CD4-positive, CD25-positive, alpha-beta regulatory T cell (primary cell): ENCODE results near the gene ROBO1. TPM values are rescaled to one million over a fixed set of nuclear protein-coding genes. Genes with fewer than 3 reads are reported as not detected.

ENCODE experiments used
- ATAC-seq, 2 donors: fragments of 150-1000 bp; cut with Tn5 transposase; one replicate each; pipeline ENCODE4 v1.10.0; 2021; ENCODE audit warnings: low read depth in 2 of 2, moderate number of reproducible peaks in 2 of 2, moderate library complexity in 1 of 2
- DNase-seq, 3 donors: peaks; one replicate each; pipeline versions ENCODE4 v3.0.0 to v3.0.0-alpha.2; 2012 to 2022; ENCODE audit warnings: mixed read lengths in 1 of 3
- H3K27ac ChIP-seq: one replicate; pipeline ENCODE4 v1.7.0; 2013; ENCODE audit warnings: mild to moderate bottlenecking, low read length; ENCODE audit not compliant: insufficient read depth, poor library complexity, severe bottlenecking
- H3K27me3 ChIP-seq: one replicate; pipeline ENCODE4 v1.7.0; 2013; ENCODE audit warnings: low read length; ENCODE audit not compliant: control insufficient read depth, insufficient read depth
- H3K36me3 ChIP-seq: one replicate; pipeline ENCODE4 v1.7.0; 2013; ENCODE audit warnings: mild to moderate bottlenecking, low read length, moderate library complexity; ENCODE audit not compliant: control insufficient read depth, insufficient read depth
- H3K4me1 ChIP-seq: 2 replicates; pipeline ENCODE4 v1.7.0; 2013; ENCODE audit warnings: mild to moderate bottlenecking, low read length; ENCODE audit not compliant: insufficient read depth, control insufficient read depth, poor library complexity, severe bottlenecking
- H3K4me3 ChIP-seq: one replicate; pipeline ENCODE4 v1.7.0; 2013; ENCODE audit warnings: low read depth, mild to moderate bottlenecking, low read length, moderate library complexity
- H3K9me3 ChIP-seq, 2 experiments: 1 replicate in 1 of 2; 2 replicates in 1 of 2; pipeline ENCODE4 v1.7.0; 2013; ENCODE audit warnings: low read length in 2 of 2, mild to moderate bottlenecking in 1 of 2, moderate library complexity in 1 of 2; ENCODE audit not compliant: control insufficient read depth in 2 of 2
- H3K27ac Mint-ChIP-seq, 3 donors: one replicate each; pipeline ENCODE4 v1.8.0; 2020 to 2022; ENCODE audit warnings: mild to moderate bottlenecking in 3 of 3, mixed read lengths in 3 of 3, moderate library complexity in 2 of 3
- H3K27me3 Mint-ChIP-seq: one replicate; pipeline ENCODE4 v1.8.0; 2022; ENCODE audit warnings: mild to moderate bottlenecking, mixed read lengths
- H3K36me3 Mint-ChIP-seq: one replicate; pipeline ENCODE4 v1.8.0; 2020; ENCODE audit warnings: mixed read lengths
- H3K4me1 Mint-ChIP-seq, 4 donors: one replicate each; pipeline ENCODE4 v1.8.0; 2020 to 2022; ENCODE audit warnings: mixed read lengths in 4 of 4, mild to moderate bottlenecking in 1 of 4
- H3K4me3 Mint-ChIP-seq, 4 donors: one replicate each; pipeline ENCODE4 v1.8.0; 2020 to 2022; ENCODE audit warnings: mild to moderate bottlenecking in 4 of 4, mixed read lengths in 4 of 4, moderate library complexity in 3 of 4
- H3K9me3 Mint-ChIP-seq, 7 donors: one replicate each; pipeline ENCODE4 v1.8.0; 2020 to 2022; ENCODE audit warnings: mixed read lengths in 7 of 7, mild to moderate bottlenecking in 3 of 7, moderate library complexity in 2 of 7
- polyA plus RNA-seq, 4 donors: library from polyadenylated mRNA; unstranded; fragments of 300-500 nt; fragmentation: Illumina TruSeq; gene quantifications; one replicate each; pipeline ENCODE4 v1.2.3, GENCODE V29; 2021
- total RNA-seq: library from RNA; stranded (reverse); gene quantifications from one replicate; pipeline ENCODE4 v1.2.3, GENCODE V29; 2022

The ROBO1 gene
- total and polyA plus RNA-seq, 5 donors from 2014 or later = not detected

DNA sequence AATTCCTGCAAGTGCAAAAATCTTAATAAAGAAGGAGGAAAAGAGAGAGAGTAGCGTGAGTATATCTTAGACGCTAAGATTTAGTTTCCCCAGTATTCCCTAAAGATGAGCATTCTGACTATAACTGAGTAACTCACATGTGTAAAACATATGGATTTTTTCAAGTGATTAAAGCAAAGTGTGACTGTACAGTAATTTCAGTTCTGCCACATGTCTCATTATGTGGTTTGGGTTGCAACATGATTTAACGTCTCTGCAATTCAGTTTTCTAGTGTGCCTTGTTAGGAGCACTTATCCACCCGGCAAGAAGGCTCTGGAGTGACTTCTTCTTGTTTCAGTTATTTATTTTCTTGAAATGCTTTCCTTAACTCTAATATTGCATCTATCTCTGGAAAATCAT, 514.1 kb downstream of the ROBO1 start:
- no peak overlapping the region for H3K4me3 Mint-ChIP-seq
- DNase-seq = no peak

DNA sequence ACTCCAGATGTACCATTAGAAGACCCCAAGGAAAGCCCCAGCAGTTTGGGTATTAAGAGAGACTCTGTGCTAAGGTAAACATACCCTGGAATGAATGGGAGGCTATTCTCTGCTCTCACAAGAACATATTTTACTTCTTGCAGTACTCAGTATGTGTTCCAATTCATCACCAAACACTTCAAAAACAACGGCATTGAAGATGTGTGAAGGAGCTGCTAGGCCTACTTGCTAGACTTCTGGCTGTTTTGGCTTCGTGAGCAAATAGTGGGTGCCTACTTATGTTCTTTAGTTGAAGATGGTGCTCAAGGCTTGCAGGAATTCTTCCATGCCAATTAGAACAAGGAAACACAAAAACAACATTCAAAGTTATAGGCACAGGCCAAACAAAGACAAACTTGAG, 514.5 kb downstream of the ROBO1 start:
- Histone ChIP-seq H3K36me3 (no peaks in the 10 kb centered on the region), H3K4me3 (no peak overlapping the region), H3K4me1 (no peaks in the 10 kb centered on the region), H3K27me3 (no peaks in the 10 kb centered on the region), H3K9me3 (peaks cover 0 to 8% of the 10 kb centered on the region in 2 experiments), H3K27ac (no peak overlapping the region)
- no peak overlapping the region for H3K27ac Mint-ChIP-seq
- no peaks in the 10 kb centered on the region for H3K27me3 Mint-ChIP-seq
- ATAC-seq (no peak), DNase-seq (no peak)
- H3K9me3 Mint-ChIP-seq = peaks cover 3 to 39% (median 9%) of the 10 kb centered on the region in 7 donors
- H3K36me3 Mint-ChIP-seq = no peaks in the 10 kb centered on the region
- H3K4me3 Mint-ChIP-seq = no peak overlapping the region
- H3K4me1 Mint-ChIP-seq = no peaks in the 10 kb centered on the region

More for the DNA sequence above, 514.1 kb downstream of the ROBO1 start:
- Mint-ChIP-seq H3K27me3 (no peaks in the 10 kb centered on the region), H3K9me3 (peaks cover 2 to 35% (median 9%) of the 10 kb centered on the region in 7 donors), H3K4me1 (no peaks in the 10 kb centered on the region), H3K36me3 (no peaks in the 10 kb centered on the region), H3K27ac (no peak overlapping the region)
- Histone ChIP-seq H3K27me3 (no peaks in the 10 kb centered on the region), H3K36me3 (no peaks in the 10 kb centered on the region), H3K4me1 (no peaks in the 10 kb centered on the region), H3K9me3 (peaks cover 0 to 8% of the 10 kb centered on the region in 2 experiments), H3K4me3 (no peak overlapping the region), H3K27ac (no peak overlapping the region)
- ATAC-seq = no peak

DNA sequence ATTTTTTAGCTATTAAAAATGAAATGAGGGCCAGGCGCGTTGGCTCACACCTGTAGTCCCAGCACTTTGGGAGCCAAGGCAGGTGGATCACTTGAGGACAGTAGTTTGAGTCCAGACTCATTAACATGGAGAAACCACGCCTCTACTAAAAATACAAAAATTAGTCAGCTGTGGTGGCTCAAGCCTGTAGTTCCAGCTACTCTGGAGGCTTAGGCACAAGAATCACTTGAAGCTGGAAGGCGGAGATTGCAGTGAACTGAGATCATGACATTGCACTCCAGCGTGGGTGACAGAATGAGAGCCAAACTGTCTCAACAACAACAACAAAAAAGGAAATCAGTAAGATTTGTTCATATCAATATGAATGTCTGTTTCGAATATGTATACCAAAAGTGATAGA, 517.1 kb downstream of the ROBO1 start:
- no peak for ATAC-seq
- Mint-ChIP-seq H3K4me3 (no peak overlapping the region), H3K4me1 (no peaks in the 10 kb centered on the region), H3K9me3 (peaks cover 3 to 39% (median 10%) of the 10 kb centered on the region in 7 donors), H3K27ac (no peak overlapping the region), H3K27me3 (no peaks in the 10 kb centered on the region), H3K36me3 (no peaks in the 10 kb centered on the region)
- no peaks in the 10 kb centered on the region for H3K27me3 ChIP-seq
- no peak overlapping the region for H3K27ac ChIP-seq
- no peak overlapping the region for H3K4me3 ChIP-seq
- H3K4me1 ChIP-seq = no peaks in the 10 kb centered on the region
- DNase-seq = no peak
- H3K9me3 ChIP-seq = peaks cover 5 to 8% of the 10 kb centered on the region in 2 experiments
- H3K36me3 ChIP-seq = no peaks in the 10 kb centered on the region

DNA sequence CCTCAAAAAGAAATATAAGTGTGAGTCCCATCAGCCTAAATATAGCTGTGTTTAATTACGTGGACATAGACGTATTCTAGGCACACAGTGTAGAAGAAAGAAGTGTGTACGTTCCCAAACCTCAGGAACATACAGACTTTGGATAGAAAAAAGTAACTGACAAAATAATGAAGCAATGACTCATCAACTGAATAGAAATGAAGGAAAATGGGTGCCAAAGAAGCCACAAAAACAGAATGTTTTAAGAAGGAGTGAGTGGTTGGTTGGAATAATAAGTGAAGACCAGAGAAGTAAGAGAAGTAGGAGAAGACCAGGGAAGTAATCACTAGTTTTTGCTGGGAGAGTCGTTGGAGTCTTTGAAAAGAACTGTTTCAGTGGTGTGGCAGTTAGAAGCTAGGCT, 518.1 kb downstream of the ROBO1 start:
- no peak for ATAC-seq
- Histone ChIP-seq H3K4me3 (no peak overlapping the region), H3K4me1 (no peaks in the 10 kb centered on the region), H3K27me3 (no peaks in the 10 kb centered on the region), H3K9me3 (peaks cover 7 to 12% of the 10 kb centered on the region in 2 experiments), H3K27ac (no peak overlapping the region), H3K36me3 (no peaks in the 10 kb centered on the region)
- Mint-ChIP-seq H3K4me1 (no peaks in the 10 kb centered on the region), H3K4me3 (no peak overlapping the region), H3K27me3 (no peaks in the 10 kb centered on the region), H3K36me3 (no peaks in the 10 kb centered on the region), H3K9me3 (peaks cover 3 to 30% (median 9%) of the 10 kb centered on the region in 7 donors), H3K27ac (no peak overlapping the region)
- DNase-seq = no peak

DNA sequence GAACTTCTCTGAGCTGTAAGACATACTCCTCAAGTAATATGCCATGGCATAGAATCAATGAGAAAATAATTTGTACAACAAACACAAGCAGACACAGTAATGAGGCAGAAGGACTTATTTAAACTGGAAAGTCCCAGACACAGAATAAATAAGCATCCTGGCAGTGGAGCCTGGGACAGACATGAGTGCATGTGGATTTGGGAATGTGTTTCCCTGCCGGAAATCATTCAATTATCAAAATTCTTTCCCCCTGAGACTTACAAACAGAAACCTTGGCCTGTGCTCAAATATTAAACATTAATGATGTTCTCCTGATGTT, 520.1 kb downstream of the ROBO1 start:
- no peak overlapping the region for H3K4me3 ChIP-seq
- no peaks in the 10 kb centered on the region for H3K4me1 Mint-ChIP-seq
- no peak for DNase-seq
- no peaks in the 10 kb centered on the region for H3K36me3 Mint-ChIP-seq
- H3K27ac Mint-ChIP-seq = no peak overlapping the region
- no peaks in the 10 kb centered on the region for H3K36me3 ChIP-seq
- peaks cover 7 to 8% of the 10 kb centered on the region in 2 experiments for H3K9me3 ChIP-seq
- H3K27me3 ChIP-seq = no peaks in the 10 kb centered on the region
- H3K4me1 ChIP-seq = no peaks in the 10 kb centered on the region
- peaks cover 4 to 23% (median 12%) of the 10 kb centered on the region in 7 donors for H3K9me3 Mint-ChIP-seq
- ATAC-seq = no peak
- H3K4me3 Mint-ChIP-seq = no peak overlapping the region
- H3K27me3 Mint-ChIP-seq = no peaks in the 10 kb centered on the region
- no peak overlapping the region for H3K27ac ChIP-seq

DNA sequence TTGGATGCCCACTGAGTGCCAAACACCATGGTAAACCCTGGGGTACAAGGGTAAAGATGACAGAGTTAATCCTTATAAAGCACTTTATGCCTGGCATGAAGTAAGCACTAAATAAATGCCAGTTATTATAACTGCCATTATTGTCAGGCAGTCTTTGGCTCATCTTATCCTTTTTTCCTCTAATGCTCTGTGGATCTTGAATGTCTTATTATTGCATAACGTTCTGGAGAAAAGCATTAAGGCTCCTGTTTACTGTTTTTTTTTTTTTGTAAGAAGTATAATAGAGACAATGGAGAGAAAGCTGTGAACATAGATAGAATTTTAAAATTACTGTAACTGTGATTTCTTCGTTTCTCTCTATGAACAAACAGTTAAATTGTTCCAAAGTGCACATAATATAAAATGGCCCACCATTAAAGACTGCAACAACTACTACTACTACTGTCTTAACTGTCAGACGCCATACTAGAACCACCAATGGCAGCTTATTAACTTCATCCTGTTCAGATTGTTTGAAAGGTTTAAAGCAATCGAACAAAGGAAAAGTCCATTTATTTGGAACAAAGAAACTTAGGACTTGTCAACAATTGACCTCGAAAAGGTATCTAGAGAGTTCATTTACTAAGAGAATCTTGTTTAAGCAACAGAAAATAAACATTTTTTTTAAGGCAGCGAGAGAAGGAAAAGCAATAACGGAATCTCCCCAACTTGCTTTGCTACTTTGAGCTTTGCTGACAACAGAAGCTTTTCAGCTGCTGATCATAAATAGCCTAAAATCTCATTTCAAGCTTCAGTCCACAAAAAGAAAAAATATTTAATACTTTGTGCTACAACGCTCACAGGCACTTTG, 520.7 kb downstream of the ROBO1 start:
- peaks cover 7 to 8% of the 10 kb centered on the region in 2 experiments for H3K9me3 ChIP-seq
- Mint-ChIP-seq H3K4me1 (no peaks in the 10 kb centered on the region), H3K4me3 (no peak overlapping the region), H3K9me3 (peaks cover 4 to 19% (median 11%) of the 10 kb centered on the region in 7 donors), H3K27ac (no peak overlapping the region), H3K27me3 (no peaks in the 10 kb centered on the region), H3K36me3 (no peaks in the 10 kb centered on the region)
- no peaks in the 10 kb centered on the region for H3K4me1 ChIP-seq
- no peaks in the 10 kb centered on the region for H3K36me3 ChIP-seq
- H3K27ac ChIP-seq = no peak overlapping the region
- ATAC-seq = no peak
- H3K4me3 ChIP-seq = no peak overlapping the region
- no peak for DNase-seq
- no peaks in the 10 kb centered on the region for H3K27me3 ChIP-seq

DNA sequence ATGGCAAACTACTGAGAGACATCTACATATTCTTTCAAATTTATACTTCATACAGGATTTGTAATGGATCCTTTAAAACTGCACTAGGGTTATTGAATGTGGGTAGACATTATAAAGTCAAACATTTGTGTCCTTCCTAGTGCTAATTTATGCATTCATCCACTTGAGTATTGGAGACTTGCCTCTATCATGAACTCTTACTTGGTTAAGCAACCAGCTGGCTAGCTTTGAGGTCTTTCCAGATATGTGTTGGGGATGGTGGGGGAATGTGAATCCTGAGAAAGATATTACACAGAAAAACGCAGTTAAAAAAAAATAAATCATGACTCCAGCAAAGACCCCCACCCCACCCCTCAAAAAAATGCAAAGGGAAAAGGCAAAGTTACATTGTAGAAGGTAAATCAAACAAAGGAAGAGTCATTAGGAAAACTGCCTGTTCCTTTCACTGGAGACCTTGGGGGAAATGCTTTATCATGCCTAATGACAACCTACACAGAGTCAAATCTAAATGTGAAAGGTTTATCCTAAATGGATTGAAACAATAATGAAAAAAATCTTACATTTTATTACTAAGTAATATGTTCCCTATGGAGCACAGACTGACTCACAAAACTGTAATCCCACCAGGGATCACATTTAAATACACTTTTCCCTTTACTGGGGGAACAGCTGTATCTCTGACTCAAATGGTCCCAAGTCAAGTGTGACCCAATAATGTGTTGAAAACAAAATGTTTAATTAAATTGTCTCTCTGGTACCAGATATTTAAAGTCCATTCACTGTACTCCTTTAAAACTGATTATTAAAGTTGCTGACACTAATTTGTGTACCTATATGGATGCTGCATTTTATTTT, 522.3 kb downstream of the ROBO1 start:
- Mint-ChIP-seq H3K36me3 (no peaks in the 10 kb centered on the region), H3K4me3 (no peak overlapping the region), H3K27me3 (no peaks in the 10 kb centered on the region), H3K27ac (no peak overlapping the region), H3K4me1 (no peaks in the 10 kb centered on the region), H3K9me3 (peaks cover 4 to 22% (median 10%) of the 10 kb centered on the region in 7 donors)
- no peak overlapping the region for H3K4me3 ChIP-seq
- no peaks in the 10 kb centered on the region for H3K36me3 ChIP-seq
- H3K27ac ChIP-seq = no peak overlapping the region
- H3K27me3 ChIP-seq = no peaks in the 10 kb centered on the region
- ATAC-seq = no peak
- no peaks in the 10 kb centered on the region for H3K4me1 ChIP-seq
- DNase-seq = no peak
- H3K9me3 ChIP-seq = peaks cover 8 to 9% of the 10 kb centered on the region in 2 experiments
